ENCODE results near the gene HCFC1R1.

- TF ChIP-seq KLF10 (tag by site-specific recombination; IDR thresholded peaks at IDR 0.05) (no peak), ZNF768 (tag by site-specific recombination; IDR thresholded peaks at IDR 0.05) (no peak), ZNF302 (tag by site-specific recombination; IDR thresholded peaks at IDR 0.05; ENCODE audit: low read depth) (no peak), MZF1 (tag by site-specific recombination; IDR thresholded peaks at IDR 0.05; ENCODE audit: borderline replicate concordance) (no peak), TRIM28 (IDR thresholded peaks at IDR 0.05; ENCODE audit: borderline replicate concordance, low read length) (no peak), ZNF785 (tag by site-specific recombination; IDR thresholded peaks at IDR 0.05) (no peak), ZBTB8A (tag by site-specific recombination; IDR thresholded peaks at IDR 0.05) (no peak), ZNF501 (tag by site-specific recombination; IDR thresholded peaks at IDR 0.05) (no peak)
- TF ChIP-seq, protein P1, sequence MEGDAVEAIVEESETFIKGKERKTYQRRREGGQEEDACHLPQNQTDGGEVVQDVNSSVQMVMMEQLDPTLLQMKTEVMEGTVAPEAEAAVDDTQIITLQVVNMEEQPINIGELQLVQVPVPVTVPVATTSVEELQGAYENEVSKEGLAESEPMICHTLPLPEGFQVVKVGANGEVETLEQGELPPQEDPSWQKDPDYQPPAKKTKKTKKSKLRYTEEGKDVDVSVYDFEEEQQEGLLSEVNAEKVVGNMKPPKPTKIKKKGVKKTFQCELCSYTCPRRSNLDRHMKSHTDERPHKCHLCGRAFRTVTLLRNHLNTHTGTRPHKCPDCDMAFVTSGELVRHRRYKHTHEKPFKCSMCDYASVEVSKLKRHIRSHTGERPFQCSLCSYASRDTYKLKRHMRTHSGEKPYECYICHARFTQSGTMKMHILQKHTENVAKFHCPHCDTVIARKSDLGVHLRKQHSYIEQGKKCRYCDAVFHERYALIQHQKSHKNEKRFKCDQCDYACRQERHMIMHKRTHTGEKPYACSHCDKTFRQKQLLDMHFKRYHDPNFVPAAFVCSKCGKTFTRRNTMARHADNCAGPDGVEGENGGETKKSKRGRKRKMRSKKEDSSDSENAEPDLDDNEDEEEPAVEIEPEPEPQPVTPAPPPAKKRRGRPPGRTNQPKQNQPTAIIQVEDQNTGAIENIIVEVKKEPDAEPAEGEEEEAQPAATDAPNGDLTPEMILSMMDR (tag by site-specific recombination; IDR thresholded peaks at IDR 0.05): no peak
- TF ChIP-seq, protein P2, sequence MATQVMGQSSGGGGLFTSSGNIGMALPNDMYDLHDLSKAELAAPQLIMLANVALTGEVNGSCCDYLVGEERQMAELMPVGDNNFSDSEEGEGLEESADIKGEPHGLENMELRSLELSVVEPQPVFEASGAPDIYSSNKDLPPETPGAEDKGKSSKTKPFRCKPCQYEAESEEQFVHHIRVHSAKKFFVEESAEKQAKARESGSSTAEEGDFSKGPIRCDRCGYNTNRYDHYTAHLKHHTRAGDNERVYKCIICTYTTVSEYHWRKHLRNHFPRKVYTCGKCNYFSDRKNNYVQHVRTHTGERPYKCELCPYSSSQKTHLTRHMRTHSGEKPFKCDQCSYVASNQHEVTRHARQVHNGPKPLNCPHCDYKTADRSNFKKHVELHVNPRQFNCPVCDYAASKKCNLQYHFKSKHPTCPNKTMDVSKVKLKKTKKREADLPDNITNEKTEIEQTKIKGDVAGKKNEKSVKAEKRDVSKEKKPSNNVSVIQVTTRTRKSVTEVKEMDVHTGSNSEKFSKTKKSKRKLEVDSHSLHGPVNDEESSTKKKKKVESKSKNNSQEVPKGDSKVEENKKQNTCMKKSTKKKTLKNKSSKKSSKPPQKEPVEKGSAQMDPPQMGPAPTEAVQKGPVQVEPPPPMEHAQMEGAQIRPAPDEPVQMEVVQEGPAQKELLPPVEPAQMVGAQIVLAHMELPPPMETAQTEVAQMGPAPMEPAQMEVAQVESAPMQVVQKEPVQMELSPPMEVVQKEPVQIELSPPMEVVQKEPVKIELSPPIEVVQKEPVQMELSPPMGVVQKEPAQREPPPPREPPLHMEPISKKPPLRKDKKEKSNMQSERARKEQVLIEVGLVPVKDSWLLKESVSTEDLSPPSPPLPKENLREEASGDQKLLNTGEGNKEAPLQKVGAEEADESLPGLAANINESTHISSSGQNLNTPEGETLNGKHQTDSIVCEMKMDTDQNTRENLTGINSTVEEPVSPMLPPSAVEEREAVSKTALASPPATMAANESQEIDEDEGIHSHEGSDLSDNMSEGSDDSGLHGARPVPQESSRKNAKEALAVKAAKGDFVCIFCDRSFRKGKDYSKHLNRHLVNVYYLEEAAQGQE (tag by site-specific recombination; IDR thresholded peaks at IDR 0.05): no peak
These were observed 6.8 kb upstream of the HCFC1R1 start for GRCh38 chr16:3030222-3031212.

Data from HEK293 (cell line).